ENCODE data around the gene RNF19B.
"Not testable (repeated sequence)": the region's sequence is repeated elsewhere in the genome, so short reads cannot be mapped to it uniquely, and the experiment has no call there.

The RNF19B gene

DNA sequence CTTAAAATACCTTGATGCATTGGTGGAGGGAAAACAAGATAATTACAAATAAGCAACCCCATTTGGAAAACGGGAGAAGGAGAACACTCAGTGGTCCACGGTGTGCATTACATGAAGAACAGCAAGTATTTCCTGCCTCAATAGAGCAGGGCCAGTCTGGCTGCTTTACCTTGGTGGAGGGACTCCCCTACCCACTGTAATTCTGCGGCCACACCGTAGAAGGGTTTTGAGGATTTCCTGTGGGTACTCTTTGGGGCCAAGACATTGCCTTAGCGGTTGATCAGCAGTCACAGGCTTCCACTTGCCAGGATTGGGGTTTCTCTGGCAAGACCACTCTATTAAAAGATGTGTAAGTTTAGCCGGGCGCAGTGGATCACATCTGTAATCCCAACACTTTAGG, 47.1 kb downstream of the RNF19B start:
- no peak for DNase-seq (ENCODE audit: extremely low read depth, low read depth)
- TF ChIP-seq, protein P1, sequence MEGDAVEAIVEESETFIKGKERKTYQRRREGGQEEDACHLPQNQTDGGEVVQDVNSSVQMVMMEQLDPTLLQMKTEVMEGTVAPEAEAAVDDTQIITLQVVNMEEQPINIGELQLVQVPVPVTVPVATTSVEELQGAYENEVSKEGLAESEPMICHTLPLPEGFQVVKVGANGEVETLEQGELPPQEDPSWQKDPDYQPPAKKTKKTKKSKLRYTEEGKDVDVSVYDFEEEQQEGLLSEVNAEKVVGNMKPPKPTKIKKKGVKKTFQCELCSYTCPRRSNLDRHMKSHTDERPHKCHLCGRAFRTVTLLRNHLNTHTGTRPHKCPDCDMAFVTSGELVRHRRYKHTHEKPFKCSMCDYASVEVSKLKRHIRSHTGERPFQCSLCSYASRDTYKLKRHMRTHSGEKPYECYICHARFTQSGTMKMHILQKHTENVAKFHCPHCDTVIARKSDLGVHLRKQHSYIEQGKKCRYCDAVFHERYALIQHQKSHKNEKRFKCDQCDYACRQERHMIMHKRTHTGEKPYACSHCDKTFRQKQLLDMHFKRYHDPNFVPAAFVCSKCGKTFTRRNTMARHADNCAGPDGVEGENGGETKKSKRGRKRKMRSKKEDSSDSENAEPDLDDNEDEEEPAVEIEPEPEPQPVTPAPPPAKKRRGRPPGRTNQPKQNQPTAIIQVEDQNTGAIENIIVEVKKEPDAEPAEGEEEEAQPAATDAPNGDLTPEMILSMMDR (IDR thresholded peaks at IDR 0.05; ENCODE audit: low read depth, low read length, missing control alignments), result no peak
- no peak overlapping the region for H3K4me3 ChIP-seq (replicated peaks; ENCODE audit: low read depth, low read length)

DNA sequence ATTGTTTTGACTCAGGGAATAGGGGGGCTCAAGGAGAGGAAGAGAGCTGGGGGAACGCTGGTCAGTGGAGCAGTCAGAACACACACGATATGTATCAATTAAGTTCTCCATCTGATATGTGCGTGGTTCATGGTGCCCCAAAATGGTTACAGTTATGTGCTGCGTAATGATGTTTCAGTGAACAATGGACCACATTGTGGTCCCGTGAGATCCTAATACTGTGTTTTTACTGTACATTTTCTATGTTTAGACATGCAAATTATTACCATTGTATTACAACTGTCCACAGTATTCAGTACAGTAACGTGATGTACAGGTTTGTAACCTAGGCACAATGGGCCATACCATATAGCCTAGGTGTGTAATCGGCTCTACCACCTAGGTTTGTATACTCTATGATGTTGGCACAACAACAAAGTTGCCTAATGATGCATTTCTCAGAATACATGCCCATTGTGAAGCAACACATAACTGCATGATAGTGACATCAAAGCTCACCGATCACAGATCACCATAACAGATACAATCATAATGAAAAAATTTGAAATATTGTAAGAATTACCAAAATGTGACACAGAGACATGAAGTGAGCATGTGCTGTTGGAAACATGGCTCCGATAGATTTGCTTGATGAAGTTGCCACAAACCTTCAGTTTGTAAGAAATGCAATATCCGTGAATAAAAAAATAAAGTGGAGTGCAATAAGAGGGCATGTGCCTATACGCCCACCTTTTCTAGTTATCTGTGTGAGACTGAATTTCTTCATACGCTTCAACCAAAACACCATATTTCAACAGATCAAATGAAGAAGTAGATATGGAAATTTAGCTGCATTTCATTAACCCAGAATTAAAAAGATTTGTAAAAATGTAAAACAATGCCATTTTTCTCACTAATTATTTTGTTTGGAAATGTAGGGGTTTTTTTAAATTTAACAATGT, 48.6 kb downstream of the RNF19B start:
- DNase-seq (ENCODE audit: extremely low read depth, low read depth), result no peak
- no peak overlapping the region for H3K4me3 ChIP-seq (replicated peaks; ENCODE audit: low read depth, low read length)
- TF ChIP-seq, protein P1 (IDR thresholded peaks at IDR 0.05; ENCODE audit: low read depth, low read length, missing control alignments), result no peak

DNA sequence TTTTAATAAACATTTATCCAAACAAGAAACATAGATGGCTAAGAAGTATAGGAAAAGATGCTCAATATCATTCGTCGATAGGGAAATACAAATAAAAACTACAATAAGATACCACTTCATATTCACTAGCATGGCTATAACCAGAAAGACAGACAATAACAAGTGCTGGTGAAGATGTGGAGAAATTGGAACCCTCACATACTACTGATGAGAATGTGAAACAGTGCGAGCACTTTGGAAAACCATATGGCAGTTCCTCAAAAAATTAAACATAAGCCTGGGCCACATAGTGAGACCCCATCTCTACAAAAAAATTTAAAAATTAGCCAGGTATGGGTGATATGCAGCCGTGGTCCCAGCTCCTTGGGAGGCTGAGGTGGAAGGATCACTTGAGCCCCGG, 54.3 kb downstream of the RNF19B start:
- no peak overlapping the region for H3K4me3 ChIP-seq (replicated peaks; ENCODE audit: low read depth, low read length)
- DNase-seq (ENCODE audit: extremely low read depth, low read depth), result no peak
- TF ChIP-seq, protein P1 (IDR thresholded peaks at IDR 0.05; ENCODE audit: low read depth, low read length, missing control alignments), result no peak

DNA sequence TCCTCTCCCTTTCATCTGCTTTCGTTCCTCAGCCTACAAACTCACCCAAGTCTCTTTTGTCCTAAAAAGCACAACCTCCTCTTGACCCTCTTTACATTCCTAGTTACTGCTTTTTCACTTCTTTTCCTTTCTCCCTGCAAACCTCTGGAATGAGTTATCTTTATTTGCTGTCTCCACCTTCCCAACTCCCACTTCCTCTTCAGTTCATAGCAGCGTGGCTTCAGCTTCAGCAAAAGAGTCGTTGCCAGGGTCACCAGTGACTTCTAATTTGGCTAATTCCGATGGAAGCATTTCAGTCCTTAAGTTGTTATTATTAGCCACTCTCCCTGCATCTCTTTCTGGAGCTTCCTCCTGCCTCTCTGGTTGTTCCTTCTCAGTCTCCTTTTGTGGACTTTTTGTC, 57.2 kb downstream of the RNF19B start:
- DNase-seq (ENCODE audit: extremely low read depth, low read depth), result no peak
- no peak overlapping the region for H3K4me3 ChIP-seq (replicated peaks; ENCODE audit: low read depth, low read length)
- TF ChIP-seq, protein P1 (IDR thresholded peaks at IDR 0.05; ENCODE audit: low read depth, low read length, missing control alignments), result no peak

DNA sequence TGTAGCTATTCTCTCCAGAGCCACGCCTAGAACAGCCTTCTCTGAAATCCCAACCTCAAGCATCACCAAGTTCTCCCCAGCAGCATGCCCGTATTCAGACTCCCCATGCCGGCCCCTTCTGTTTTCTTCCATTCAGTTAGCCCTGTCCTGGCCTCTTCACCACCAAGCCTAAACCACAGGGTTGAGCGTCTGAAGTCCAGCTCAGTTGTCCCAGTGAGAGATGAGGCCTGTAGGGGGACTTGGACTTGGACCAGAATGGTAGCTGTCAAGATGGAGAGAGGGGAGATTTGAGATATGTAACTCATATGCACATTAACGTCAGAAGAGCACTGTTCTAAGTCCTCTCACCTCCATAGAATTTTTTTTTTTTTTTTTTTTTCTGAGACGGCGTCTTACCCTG, 58.0 kb downstream of the RNF19B start:
- no peak for DNase-seq (ENCODE audit: extremely low read depth, low read depth)
- TF ChIP-seq, protein P1 (IDR thresholded peaks at IDR 0.05; ENCODE audit: low read depth, low read length, missing control alignments), result no peak
- H3K4me3 ChIP-seq (replicated peaks; ENCODE audit: low read depth, low read length), result no peak overlapping the region

DNA sequence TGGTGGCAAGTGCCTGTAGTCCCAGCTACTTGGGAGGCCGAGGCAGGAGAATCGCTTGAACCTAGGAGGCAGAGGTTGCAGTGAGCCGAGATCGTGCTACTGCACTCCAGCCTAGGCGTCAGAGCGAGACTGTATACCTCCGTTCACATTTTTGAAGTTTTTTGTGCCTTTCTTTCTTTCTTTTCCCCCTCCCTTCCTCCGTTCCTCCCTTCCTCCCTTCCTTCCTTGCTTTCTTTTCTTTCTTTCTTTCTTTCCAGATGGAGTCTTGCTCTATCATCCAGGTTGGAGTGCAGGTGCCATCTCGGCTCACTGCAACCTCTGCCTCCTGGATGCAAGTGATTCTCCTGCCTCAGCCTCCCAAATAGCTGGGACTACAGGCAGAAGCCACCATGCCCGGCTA, 59.0 kb downstream of the RNF19B start:
- not testable (repeated sequence) for H3K4me3 ChIP-seq (replicated peaks; ENCODE audit: low read depth, low read length); DNase-seq (ENCODE audit: extremely low read depth, low read depth)

DNA sequence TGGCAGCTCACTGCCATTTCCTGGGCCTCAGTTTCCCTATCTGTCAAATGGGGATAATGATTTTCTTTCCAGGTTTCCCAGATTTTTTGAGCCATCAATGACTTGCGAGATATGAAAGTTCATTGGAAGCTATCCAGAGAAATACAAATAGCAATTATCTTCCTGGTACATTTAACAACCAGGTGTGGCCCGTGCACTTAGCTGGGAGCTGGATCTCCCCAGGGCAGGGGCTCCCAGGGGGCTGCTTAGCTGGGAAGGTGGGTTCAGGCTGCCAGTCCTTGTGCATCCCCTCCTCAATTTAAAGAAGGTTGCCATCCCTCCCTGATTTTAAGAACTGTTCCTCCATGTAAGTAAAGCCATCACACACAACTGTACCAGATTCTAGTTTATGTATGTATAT, 59.8 kb downstream of the RNF19B start:
- H3K4me3 ChIP-seq (replicated peaks; ENCODE audit: low read depth, low read length), result no peak overlapping the region
- no peak for DNase-seq (ENCODE audit: extremely low read depth, low read depth)
- TF ChIP-seq, protein P1 (IDR thresholded peaks at IDR 0.05; ENCODE audit: low read depth, low read length, missing control alignments), result no peak
